ENCODE measurements around the gene EPS8L1. TPM values are rescaled to one million over a fixed set of nuclear protein-coding genes. Genes with fewer than 3 reads are reported as not detected.

The EPS8L1 gene
- total RNA-seq, 4 donors from 2014 or later: 60.6 to 84.8 (median 73.3) TPM

GRCh38 chr19:55080968-55081769 is 5.5 kb downstream of the EPS8L1 start:
- Histone ChIP-seq H3K9me3 (no peaks in the 10 kb centered on the region), H3K4me1 (peaks cover 17 to 25% of the 10 kb centered on the region in 2 donors), H3K4me3 (replicated peaks in 1 of 3) (peak overlapping the region in 1 of 3 donors; percentile 26), H3K27me3 (no peaks in the 10 kb centered on the region), H3K36me3 (no peaks in the 10 kb centered on the region), H3K27ac (no peak overlapping the region)
- WGBS, 2 donors: 15 to 26% methylated on average over 18 to 26 of the region's 60 CpGs
- intact Hi-C loops (cut with DNase I): no loop called here
- peak; percentile 68 to 70 for DNase-seq
- TF ChIP-seq POLR2A (IDR thresholded peaks at IDR 0.05) (no peak), CTCF (IDR thresholded peaks at IDR 0.05) (no peak)

- no peaks in the 10 kb centered on the region for H3K36me3 ChIP-seq
- 40 to 48% methylated on average over 1 to 2 of the region's 22 CpGs for WGBS, 2 donors
- H3K4me1 ChIP-seq: peaks cover 12 to 24% of the 10 kb centered on the region in 2 donors
- no peak overlapping the region for H3K27ac ChIP-seq
- H3K9me3 ChIP-seq: no peaks in the 10 kb centered on the region
- DNase-seq: no peak
- intact Hi-C loops (cut with DNase I): no loop called here
- TF ChIP-seq POLR2A (IDR thresholded peaks at IDR 0.05) (no peak), CTCF (IDR thresholded peaks at IDR 0.05) (no peak)
- no peak overlapping the region for H3K4me3 ChIP-seq (replicated peaks in 1 of 3)
- no peaks in the 10 kb centered on the region for H3K27me3 ChIP-seq
These were observed 6.0 kb downstream of the EPS8L1 start for GRCh38 chr19:55081770-55082019.

GRCh38 chr19:55082020-55082851 is 6.6 kb downstream of the EPS8L1 start:
- Histone ChIP-seq H3K4me3 (replicated peaks in 1 of 3) (no peak overlapping the region), H3K9me3 (no peaks in the 10 kb centered on the region), H3K27me3 (no peaks in the 10 kb centered on the region), H3K27ac (no peak overlapping the region), H3K36me3 (no peaks in the 10 kb centered on the region), H3K4me1 (peaks cover 11 to 22% of the 10 kb centered on the region in 2 donors)
- 51 to 63% methylated on average over 27 to 64 of the region's 64 CpGs for WGBS, 2 donors
- TF ChIP-seq CTCF (IDR thresholded peaks at IDR 0.05) (no peak), POLR2A (IDR thresholded peaks at IDR 0.05) (no peak)
- intact Hi-C loops (cut with DNase I): no loop called here
- peak in 1 of 2 donors; percentile 23 for DNase-seq

GRCh38 chr19:55083004-55083850 is 7.6 kb downstream of the EPS8L1 start:
- Histone ChIP-seq H3K27ac (no peak overlapping the region), H3K27me3 (no peaks in the 10 kb centered on the region), H3K9me3 (no peaks in the 10 kb centered on the region), H3K36me3 (no peaks in the 10 kb centered on the region), H3K4me1 (peaks cover 11 to 30% of the 10 kb centered on the region in 2 donors), H3K4me3 (replicated peaks in 1 of 3) (no peak overlapping the region)
- WGBS, 2 donors: 67 to 72% methylated on average over 25 to 41 of the region's 42 CpGs
- TF ChIP-seq POLR2A (IDR thresholded peaks at IDR 0.05): no peak
- TF ChIP-seq CTCF (IDR thresholded peaks at IDR 0.05): no peak
- DNase-seq: no peak
- intact Hi-C loops (cut with DNase I): no loop called here

All from thyroid gland (tissue), 4 donors.